Limb (tissue), 2 donors: ENCODE data around the gene IDUA.
"Not testable (repeated sequence)": the region's sequence is repeated elsewhere in the genome, so short reads cannot be mapped to it uniquely, and the experiment has no call there.

Source experiments
- DNase-seq, 2 donors: peaks; one replicate each; pipeline ENCODE4 v3.0.0-alpha.2; 2016; ENCODE audit errors: extremely low spot score in 2 of 2

Gene IDUA

DNA sequence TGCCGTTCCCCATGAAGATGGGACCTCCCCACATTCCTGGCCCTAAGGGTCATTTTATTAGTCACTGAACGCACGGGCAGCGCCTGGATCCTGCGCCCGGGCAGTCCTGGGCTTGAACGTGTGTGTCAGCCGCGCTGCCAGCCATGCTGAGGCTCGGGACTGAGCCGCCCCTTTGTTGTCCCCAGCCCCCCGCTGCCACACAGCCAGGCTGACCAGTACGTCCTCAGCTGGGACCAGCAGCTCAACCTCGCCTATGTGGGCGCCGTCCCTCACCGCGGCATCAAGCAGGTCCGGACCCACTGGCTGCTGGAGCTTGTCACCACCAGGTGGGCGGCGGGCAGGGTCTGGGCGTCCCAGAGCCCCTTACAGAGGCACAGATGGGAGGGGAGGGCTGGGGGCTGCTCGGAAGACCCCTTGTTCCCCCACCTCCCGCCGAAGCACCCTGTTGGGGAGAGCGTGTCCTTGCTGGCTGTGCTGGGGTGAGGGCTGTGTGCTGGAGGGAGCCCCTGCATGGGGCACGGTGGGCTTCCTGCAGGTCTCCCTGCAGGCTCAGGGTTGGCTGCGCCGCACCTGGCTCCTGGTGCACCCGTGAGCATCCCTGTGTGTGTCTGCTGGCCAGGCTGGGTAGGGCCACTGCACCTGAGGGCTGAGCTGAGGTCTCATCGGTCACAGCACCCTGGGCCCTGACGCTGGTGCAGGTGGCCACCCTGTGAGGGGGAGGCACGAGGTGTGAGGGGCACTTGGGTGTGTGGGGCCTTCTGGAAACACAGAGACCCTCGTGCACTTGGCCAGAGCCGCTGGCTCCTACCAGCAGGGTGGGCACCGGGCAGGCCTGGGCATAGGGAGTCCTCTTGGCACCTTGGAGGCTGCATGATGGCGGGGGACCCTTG is 1.0 kb downstream of the IDUA start:
- no peak for DNase-seq

- DNase-seq: no peak
Measured at GRCh38 chr4:988726-989721, 2.2 kb downstream of the IDUA start.

- no peak for DNase-seq
Measured at GRCh38 chr4:989722-990471, 3.1 kb downstream of the IDUA start.

DNA sequence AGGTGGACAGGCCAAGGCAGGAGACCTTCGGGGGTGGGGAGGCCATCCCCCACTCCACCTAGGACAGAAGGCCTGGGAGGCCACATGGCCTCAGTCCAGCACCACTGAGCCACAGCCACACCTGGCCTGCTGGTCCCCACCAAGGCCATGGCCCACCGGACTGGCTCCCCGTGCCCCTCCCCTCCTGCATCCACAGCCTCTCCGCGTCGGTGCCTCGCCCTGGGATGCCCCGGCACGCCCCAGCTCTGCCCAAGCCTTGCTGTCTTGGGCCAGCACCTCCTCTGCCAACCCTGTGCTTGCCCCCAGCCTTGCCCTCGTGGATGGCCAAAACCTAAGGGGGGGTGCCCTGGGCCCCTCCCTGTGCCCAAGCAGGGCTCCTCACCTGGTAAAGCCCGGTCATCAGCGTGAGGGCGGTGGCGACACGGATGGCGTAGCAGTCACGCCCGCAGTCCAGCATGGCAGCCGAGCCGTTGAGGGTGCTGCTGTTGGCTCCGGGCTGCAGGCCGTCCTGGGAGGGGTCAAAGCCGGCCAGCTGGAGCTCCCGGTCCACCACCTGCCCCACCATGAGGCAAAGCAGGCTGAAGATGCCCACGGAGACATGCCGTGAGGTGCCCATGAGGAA is 4.0 kb downstream of the IDUA start:
- no peak for DNase-seq

DNA sequence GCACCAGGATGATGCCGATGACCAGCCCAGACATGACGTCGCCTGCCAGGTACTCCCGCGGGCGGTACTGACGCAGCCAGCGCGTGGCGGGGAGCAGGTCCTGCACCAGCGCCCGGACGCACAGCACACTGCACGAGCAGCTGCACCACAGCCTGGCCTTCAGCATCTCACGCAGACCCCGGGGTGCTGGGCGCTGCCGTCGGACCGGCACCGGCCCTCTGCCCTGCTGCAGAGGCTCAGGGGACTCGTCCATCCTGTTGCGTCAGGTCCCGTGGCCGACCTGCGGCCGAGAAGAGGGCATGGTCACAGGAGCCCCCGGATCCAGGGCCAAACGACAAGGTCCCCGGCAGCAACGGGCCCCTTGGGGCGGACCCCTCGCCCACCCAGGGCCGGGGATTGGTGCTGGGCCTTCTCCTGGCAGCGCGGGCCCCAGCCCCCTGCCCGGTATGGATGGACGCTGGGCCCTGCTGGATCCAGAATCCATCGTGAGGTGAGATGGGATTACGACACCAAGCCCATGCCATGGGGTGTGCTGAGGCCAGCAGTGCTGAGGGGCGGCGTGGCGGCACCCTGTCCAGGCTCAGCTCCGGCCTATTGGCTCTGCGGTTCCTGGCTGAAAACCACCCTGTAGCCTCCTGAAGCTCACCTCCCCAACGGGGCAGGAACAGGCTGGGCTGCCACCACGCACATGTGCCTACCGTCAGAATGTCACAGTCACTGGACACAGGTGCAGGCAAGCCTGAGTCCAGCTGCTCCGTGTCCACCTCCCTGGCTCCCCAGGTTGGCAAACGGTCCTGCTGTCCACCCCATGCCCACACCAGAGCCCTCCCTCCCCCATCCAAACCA is 4.8 kb downstream of the IDUA start:
- DNase-seq: no peak

- DNase-seq: no peak
Measured at GRCh38 chr4:992297-993110, 5.7 kb downstream of the IDUA start.

DNA sequence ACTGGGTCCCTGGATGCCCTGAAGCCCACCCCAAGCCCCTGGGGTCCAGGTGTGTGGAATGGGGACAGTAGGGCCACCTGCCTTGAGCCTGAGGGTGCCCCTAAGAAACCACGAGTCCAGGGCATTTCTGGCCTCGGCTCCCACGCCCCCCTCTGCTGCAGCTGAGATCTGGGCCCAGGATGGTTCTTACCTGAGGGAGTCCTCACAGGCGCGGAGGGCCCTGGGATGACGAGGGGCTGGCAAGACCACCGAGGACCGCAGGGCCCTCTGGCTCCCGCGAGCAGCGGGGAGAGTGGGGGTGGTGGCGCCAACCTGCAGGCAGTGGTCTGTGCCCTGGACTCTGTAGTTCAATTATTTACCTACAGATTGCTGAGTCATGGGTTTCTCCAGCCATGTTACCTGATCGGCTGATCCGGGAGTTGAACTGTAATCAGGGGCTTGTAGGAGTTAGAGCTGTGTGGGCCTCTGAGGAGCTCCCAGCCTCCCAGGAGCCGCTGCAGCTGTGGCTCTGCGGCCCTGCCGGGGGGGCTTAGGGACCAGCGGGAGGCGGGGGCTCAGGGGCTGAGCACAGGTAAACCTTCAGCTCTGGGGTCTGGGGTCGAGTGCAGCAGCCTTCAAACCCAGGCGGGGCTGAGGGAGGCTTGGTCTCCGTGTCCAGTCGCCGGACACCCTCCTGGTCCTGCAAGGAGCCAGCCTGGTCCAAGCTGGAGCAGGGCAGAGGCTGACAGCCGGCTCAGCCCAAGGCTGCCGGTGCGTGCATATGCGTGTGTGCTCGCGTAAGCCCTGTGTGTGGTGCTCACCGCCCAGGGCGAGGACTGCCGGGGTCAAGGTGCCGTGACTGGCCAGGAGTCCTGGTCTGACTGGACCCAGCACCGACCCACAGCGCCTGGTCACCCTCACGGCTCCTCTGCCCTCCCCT is 6.5 kb downstream of the IDUA start, which contains the start of gene SLC26A1:
TSS of gene SLC26A1 (minus strand) at position 294 of the 919 bp plus-strand sequence. CDS start 1,701 bp downstream, outside the sequence.
- DNase-seq: no peak

DNA sequence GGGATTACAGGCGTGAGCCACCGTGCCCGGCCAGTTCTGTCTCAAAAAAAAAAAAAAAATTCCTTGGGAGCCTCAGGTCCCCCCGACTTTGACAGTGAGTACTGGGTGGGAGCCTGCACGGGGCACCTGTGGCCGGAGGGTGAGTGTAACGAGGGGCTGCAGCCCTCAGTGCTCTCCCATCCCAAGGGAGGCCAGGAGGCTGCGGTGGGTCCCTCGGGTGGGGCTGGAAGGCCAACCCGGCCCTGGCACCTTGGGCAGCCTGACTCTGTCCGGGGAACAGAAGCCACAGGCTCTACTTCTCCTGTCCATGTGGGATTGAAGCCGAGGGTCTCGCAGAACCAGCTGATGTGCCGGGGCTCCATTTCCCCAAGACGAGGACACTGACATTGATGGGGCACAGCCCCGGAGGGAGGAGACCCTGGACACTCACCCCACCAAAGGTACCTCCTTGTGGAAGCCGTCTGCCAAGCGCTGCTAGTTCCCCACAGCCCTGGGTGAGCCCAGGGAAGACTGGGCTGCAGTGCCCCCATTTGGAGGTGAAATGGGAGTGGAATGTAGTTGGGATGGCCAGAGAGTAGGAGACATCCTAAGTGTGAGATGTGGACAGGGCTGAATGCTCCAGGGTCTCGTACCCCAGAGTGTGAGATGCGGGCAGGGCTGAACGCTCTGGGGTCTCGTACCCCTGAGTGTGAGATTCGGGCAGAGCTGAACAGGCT is 8.6 kb downstream of the IDUA start:
- no peak for DNase-seq

GRCh38 chr4:996030-996996 is 9.5 kb downstream of the IDUA start:
- no peak for DNase-seq

GRCh38 chr4:996997-997374 is 10.1 kb downstream of the IDUA start:
- no peak for DNase-seq

DNA sequence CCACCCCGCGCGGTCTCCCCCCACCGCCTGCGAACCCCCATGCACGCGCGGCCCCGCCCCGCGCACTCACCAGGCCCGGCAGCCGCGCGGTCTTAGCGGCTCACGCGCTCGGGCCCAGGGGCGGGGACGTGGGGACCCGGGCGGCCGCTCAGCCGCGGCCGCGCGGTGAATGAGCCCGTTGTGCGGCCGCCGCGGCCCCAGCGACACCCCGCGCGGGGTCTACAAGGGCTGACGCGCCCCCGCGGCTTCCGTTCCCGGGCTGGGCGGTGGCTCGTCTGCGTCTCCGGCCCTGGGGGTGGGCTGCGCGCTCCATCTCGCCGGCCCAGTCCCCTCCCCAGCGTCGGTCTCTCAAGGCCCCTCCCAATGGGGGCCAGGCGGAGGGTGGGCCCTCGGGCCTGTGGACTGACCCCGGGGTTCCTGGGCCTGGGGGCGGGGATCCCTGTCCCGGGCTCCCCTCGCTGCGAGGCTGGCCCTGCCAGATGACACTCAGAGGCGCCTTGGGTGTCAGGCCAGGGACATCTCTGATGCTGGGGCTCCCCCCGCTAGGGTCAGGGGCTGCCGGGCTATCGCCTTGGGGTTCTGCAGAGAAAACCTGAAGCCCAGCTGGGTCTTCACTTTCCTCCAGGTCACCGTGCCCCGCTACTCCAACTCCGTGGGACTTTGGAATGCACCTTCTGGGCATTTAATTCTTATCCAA is 10.7 kb downstream of the IDUA start:
- no peak for DNase-seq

DNA sequence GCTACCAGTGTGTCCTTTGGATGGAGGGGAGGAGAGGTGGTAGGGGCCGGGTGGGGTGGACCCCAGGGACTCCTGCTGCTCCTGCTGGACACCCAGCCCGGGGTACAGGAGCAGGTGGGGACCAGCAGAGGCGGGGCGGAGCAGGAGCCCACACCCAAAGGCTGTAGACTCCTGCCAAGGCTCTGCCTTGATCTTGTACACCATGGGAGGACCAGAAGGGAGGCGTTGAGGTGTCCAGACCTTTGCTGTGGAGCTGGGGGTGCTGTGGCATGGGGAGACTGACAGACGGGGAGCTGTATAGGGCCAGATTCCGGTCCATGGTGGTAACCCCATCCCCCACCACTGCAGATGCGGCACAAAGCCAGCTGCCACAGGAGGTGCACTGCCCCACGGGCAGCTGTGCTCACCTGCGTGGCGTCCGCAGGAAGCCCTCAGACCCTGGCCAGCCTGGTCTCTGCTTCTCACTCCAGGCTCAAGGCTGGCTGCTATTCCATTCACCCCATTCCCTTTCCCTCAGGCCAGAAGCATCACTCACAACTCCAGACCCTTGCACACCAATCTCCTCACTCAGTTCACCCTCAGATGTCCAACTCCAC is 11.3 kb downstream of the IDUA start:
- no peak for DNase-seq

DNA sequence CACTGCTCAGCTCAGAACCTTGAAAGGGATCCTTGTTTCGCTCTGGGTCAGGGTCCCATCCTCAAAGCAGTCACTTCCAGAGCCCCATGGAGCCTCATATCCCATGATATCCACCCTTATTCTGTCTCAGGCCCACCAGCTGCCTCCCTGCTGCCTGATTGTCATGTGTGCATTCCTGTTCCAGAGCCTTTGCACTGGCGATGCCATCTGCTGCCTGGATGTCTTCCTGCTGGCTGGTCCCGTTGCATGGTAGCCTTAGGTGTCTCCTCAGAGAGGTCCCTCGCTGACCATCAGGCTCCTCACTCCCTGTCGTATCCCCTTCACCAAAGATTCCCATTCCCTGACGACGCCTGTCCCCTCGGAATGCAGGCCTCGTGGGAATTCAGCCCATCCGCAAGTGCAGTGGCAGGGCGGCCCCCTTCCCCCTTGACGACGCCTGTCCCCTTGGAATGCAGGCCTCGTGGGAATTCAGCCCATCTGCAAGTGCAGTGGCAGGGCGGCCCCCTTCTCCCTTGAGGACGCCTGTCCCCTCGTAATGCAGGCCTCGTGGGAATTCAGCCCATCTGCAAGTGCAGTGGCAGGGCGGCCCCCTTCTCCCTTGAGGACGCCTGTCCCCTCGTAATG is 12.5 kb downstream of the IDUA start:
- DNase-seq: not testable (repeated sequence)

GRCh38 chr4:999882-1000425 is 13.1 kb downstream of the IDUA start:
- no peak for DNase-seq
